WI38 (cell line): ENCODE data around the gene NR2F1.
A peak's percentile ranks its signal among the peaks of the same experiment; 100 is the strongest.

Source experiments
- H3K4me3 ChIP-seq: 2 replicates; pipeline ENCODE4 v1.5.1; 2011; ENCODE audit warnings: low read depth, mild to moderate bottlenecking, control low read depth, low read length
- CTCF ChIP-seq: IDR thresholded peaks from 2 replicates; pipeline ENCODE4 v1.5.1; 2012; ENCODE audit warnings: low read depth, mild to moderate bottlenecking, control low read depth, low read length

NR2F1 gene

GRCh38 chr5:93595420-93596147 is 12.6 kb downstream of the NR2F1 start:
- TF ChIP-seq CTCF: no peak
- no peak overlapping the region for H3K4me3 ChIP-seq

GRCh38 chr5:93596310-93596675 is 13.3 kb downstream of the NR2F1 start:
- no peak for TF ChIP-seq CTCF
- no peak overlapping the region for H3K4me3 ChIP-seq

- TF ChIP-seq CTCF: no peak
- no peak overlapping the region for H3K4me3 ChIP-seq
Observed at GRCh38 chr5:93596676-93597490, 13.9 kb downstream of the NR2F1 start.

GRCh38 chr5:93598091-93599000 is 15.3 kb downstream of the NR2F1 start:
- TF ChIP-seq CTCF: no peak
- peak overlapping the region; percentile 45 for H3K4me3 ChIP-seq

- H3K4me3 ChIP-seq: peak overlapping the region; percentile 45
- no peak for TF ChIP-seq CTCF
Observed at GRCh38 chr5:93599001-93599379, 16.0 kb downstream of the NR2F1 start.

- no peak for TF ChIP-seq CTCF
- peak overlapping the region; percentile 45 for H3K4me3 ChIP-seq
Observed at GRCh38 chr5:93599399-93600120, 16.5 kb downstream of the NR2F1 start.
